NCI-H748 treated with DMSO at 0.1 percent for 48 hours (cell line): ENCODE results near the gene RAB9A.
"Not testable (repeated sequence)": the region's sequence is repeated elsewhere in the genome, so short reads cannot be mapped to it uniquely, and the experiment has no call there.

Experiments
- DNase-seq: peaks from one replicate; lab custom pipeline; 2025; lab: John Stamatoyannopoulos, UW

Gene RAB9A

DNA sequence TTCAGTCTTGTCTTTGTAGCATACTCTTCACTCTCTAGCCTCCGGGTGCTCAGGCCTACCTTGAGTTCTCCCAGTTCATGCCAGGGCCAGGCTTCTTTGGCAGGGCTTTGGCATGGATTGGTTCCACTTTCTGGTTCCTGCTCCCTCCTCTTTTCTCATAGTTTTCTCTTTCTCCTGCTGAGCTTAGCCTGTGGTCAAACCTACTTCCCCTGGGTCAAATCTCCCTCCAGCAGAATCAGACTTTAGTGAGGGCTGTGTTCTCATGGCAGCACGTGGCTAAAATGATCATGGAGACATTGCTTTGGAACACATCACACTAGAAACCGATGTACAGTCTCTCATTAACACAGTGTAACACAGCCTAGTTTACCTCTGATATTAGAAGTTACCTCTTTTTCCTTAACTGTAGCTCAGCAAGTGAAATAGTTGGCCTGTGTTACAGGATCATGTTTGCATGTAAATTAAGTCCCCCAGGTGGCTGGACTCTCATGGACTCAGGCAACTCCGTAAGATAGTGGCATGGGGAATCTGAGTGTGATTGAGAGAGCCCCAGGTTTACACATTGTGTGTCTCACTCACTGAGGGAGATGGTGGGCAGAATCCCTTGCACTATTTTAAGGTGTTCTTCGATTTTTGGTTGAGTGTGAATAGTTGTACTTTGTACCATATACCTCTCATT is 13.3 kb downstream of the RAB9A start:
- no peak for DNase-seq

DNA sequence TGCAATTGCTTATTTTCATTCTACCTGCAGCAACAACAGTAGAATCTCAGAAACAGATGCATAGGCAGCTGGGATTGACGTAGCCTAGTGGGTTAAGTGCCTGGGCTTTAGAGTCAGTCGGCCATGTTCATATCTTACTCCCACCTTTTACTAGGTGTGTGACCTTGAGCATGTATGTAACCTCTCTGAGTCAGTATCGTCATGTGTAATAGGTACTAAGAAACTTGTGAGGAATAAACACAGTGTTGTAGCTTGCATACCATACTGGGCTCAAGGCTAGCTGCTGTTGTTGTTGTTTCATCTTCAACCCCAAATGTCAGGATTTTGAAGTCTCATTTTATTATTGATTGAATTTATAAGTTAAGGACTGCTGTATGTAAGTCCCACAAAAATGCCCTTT is 14.2 kb downstream of the RAB9A start:
- DNase-seq = no peak

DNA sequence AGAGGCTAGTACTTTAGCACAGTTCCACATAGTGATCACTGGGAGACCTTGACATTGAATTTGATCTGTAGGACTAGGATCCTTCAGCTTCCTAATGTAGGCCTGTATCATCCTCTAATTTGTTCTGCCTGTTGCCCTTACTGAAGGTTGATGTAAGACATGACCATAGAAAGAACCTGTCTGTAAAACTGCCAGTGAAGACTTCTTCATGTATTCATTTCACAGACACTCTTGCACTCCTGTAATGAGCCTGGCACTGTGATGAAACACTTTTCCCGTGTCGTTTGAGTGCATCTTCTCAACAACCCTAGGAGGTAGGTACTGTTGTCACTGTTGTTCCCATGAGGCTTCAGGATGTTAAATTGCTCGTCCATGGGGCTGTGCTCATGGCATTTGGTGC is 14.7 kb downstream of the RAB9A start:
- no peak for DNase-seq

DNA sequence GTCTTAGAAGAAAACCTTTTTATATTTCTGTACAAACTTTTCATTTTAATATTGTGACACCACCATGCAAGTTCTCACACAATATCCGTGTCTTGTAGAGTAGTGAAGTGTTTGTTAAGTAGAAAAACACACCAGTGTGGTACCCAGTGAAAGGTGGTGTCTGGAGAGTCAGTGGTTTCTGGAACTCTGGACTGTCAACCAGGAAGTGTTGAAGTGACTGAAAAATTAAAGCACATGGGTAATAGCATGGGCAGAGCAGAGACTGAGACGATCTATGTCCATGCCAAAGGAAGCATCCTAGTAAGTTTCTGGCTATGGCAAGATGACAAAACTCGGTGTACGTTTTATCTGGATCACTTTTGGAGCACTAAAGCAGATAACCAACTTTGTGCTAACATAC is 22.2 kb downstream of the RAB9A start:
- no peak for DNase-seq

DNA sequence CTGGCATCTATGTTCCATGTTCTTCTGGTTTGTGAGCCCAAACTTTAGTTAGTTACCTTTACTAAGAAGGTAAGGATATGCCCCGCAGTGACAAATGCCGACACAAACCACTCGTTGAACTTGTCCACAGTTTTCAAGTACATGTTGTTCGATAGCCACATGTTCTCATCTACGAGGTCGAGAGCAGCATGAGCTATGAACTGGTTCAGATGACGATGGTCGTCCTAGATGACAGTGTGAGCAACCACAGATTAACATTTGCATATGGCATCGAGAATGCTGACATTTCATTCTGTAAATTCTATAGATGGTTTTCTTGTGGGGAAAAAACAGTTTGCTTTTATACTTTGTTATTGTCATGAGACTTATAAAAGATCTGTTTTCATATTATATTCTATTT is 27.5 kb downstream of the RAB9A start:
- DNase-seq = no peak

DNA sequence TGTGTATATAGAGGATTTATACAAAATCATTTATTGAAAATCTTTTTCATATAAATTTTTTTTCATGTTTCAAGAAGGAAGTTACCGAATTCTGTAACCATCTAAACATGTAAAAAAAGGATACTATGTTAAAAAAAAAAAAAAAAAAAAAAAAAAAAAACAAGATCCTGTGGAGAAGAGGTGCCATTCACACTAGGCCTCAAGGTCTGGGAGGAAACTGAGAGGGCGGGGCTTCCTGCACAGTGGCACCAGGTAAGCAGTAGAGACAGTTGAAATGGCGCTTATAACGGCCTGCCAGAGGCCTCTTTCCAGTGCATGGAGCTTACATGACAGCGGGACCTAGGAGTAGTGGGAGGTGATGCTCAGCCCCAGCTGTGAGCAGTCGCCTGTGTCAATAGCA is 28.0 kb downstream of the RAB9A start:
- DNase-seq = no peak

DNA sequence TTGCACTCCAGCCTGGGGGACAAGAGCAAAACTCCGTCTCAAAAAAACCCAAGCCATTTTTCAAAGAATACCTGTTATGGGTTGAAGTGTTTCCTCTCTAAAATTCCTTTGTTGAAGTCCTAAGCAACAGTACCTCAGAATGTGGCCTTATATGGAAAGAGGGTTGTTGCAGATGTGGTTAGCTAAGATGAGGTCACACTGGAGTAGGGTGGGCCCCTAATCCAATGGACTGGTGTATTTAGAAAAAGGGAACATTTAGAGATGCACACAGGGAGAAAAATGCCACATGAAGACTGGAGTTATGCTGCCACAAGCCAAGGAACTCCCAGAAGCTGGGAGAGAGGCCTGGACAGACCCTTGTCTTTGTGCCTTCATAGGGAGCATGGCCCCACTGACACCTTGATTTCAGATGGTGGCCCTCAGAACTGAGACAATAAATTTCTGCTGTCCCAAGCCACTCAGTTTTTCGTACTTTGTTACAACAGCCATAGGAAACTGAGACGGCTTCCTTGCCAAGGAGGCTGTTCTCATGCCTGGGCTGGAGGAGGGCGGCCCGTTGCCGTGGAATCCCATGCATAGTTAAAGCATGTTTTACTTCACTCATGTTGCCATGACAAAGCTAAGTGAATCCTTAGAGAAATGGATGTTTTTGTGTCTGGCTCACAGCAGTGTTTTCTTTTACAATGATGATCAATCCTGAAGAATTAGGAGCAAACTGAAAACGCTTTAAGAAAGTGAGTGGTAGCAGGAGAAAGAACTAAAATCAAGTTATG is 29.0 kb downstream of the RAB9A start:
- DNase-seq = no peak

DNA sequence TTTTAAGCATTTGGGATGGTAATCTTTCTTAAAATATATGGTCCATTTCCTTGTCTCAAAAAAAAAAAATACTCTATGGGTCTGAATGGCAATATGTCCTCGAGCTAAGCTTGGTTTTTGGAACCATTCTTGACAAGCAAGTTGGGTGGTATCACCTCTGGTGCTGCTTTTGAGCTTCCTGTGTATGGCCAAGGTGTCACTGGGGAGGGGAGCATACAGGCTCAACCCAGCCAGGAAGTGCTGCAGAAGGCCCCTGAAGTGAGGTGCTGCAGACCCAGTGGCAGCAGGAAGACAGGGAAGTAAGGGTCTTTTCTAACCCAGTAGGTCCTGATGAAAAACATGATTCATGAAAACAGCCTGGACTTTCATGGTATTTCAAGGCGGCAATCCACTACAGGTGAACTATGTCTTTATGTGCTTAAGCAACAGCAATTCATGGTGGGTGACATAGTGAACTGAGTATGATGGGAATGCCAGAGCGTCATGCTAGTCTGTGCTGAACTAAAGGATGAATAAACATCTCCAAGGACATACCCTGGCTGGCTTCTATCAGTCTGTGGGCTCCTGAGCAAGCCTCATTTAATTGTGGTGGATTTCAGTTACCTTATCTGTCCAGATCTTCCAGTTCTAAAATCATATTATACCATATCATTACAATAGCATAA is 30.4 kb downstream of the RAB9A start:
- DNase-seq = no peak

DNA sequence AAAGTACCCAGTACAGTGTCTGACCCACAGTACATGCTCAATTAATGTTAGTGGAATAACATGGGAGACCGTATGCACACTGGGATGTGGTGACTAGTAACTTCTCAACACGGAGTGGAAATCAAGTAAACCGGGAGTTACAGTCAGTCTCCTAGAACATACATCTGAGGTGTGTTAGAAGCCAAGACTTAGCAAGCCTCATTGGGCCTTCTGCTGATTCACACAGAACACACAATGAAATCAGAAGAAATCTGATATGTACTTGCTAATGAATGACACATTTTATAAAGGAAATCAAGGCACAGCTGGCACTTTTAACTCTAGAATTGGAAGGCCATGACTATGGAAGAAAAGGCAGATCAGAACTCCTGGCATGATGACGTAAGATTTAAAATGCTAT is 32.4 kb downstream of the RAB9A start:
- no peak for DNase-seq

DNA sequence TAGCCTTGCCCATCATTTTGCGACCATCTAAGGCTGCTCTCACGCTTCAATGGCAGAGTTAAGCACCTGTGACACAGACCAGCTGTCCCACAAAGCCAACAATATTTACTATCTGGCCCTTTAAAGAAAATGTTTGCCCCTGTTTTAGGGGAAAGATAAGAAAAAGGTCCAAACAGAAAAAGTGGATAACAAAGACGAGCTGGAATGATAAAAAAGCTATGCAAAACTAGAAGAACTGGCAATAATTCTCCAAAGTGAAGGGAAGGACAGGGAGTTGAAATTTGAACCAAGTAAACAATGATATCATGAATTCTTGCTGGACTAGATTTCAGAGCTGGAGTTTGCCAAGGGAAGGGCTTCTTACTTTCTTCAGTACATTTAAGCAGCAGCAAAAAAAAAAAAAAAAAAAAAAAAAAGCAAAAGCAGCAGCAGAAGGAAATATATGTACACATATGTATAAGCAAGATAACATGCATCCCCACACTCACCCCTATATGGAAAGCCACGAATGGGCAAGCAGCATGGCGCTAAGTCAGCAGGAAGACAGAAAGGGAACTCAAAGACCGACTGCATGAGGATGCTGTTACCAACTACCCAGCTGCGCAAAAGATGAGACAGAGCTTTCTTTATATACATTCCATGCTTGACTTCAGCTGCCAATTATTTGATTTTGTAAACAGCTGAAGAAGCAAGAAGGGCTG is 33.0 kb downstream of the RAB9A start:
- DNase-seq = no peak

DNA sequence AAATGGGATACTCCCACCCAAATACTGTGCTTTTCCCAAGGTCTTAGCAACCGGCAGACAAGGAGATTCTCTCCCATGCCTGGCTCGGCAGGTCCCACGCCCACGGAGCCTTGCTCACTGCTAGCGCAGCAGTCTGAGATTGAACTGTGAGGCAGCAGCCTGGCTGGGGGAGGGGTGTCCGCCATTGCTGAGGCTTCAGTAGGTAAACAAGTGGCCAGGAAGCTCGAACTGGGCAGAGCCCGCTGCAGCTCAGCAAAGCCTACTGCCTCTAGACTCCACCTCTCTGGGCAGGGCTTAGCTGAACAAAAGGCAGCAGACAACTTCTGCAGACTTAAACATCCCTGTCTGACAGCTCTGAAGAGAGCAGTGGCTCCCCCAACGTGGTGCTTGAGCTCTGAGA is 36.0 kb downstream of the RAB9A start:
- not testable (repeated sequence) for DNase-seq

DNA sequence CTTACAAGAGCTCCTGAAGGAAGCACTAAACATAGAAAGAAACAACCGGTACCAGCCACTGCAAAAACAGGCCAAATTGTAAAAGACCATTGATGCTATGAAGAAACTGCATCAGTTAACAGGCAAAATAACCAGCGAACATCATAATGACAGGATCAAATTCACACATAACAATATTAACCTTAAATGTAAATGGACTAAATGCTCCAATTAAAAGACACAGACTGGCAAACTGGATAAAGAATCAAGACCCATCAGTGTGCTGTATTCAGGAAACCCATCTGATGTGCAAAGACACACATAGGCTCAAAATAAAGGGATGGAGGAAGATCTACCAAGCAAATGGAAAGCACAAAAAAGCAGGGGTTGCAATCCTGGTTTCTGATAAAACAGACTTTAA is 37.7 kb downstream of the RAB9A start:
- DNase-seq = not testable (repeated sequence)

DNA sequence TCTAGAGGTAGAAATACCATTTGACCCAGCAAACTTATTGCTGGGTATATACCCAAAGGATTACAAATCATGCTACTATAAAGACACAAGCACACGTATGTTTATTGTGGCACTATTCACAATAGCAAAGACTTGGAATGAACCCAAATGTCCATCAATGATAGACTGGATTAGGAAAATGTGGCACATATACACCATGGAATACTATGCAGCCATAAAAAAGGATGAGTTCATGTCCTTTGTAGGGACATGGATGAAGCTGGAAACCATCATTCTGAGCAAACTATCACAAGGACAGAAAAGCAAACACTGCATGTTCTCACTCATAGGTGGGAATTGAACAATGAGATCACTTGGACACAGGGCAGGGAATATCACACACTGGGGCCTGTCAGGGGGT is 41.6 kb downstream of the RAB9A start:
- DNase-seq = not testable (repeated sequence)

DNA sequence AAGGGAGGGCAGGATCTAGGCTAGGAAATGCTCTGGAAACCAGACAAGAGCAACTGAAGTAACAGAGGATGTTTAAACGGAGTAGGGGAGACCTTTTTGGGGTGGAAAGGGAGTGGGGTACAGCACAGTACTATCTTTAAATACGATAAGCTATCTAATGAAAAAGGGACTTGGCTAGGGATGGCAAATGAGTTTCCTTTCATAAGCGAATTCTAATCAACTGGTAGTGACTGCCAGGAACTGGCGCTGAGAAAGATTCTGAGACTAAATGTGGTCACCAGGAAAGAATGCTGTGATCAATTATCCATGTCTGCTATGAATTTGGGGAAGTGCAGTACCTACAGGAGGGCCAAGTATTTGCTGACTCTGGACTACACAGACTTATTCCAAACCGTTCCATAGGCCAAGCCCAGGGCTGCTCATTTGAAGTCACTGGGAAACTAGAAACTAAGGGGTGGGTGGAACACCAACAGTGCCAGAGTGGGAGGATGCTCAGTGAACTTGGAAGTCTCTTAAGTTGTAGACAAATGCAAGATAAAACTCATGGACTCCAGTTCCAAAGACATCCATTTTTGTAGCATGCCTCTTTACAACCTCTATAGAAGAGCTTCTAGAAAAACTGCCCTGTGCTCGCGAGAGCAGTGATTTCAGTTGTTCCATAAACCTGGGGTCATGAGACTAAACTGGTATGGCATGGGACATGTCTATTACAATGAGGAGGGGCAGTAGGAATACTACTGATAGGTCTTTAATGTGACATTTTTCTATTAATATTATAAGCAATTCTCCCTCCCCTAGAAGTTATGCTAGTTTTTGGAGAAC is 43.5 kb downstream of the RAB9A start:
- no peak for DNase-seq

DNA sequence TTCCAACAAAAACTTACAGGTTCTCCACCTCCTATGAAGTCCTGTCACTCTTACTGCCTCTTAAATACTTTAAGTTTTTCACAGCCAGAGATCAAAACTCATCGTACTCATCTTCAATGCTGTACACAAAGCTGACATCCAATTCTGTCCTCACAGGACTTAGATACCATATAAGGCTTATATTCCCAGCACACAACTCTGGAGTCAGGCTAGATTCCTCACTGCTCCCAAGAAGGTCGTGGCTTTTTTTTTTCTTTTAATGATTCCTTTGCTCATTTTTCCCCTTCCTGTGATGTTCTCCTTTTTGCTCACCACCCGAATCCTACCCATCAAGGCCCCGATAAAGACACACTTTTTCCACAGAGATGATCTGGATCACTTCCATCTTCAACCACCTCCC is 44.6 kb downstream of the RAB9A start:
- DNase-seq = no peak

DNA sequence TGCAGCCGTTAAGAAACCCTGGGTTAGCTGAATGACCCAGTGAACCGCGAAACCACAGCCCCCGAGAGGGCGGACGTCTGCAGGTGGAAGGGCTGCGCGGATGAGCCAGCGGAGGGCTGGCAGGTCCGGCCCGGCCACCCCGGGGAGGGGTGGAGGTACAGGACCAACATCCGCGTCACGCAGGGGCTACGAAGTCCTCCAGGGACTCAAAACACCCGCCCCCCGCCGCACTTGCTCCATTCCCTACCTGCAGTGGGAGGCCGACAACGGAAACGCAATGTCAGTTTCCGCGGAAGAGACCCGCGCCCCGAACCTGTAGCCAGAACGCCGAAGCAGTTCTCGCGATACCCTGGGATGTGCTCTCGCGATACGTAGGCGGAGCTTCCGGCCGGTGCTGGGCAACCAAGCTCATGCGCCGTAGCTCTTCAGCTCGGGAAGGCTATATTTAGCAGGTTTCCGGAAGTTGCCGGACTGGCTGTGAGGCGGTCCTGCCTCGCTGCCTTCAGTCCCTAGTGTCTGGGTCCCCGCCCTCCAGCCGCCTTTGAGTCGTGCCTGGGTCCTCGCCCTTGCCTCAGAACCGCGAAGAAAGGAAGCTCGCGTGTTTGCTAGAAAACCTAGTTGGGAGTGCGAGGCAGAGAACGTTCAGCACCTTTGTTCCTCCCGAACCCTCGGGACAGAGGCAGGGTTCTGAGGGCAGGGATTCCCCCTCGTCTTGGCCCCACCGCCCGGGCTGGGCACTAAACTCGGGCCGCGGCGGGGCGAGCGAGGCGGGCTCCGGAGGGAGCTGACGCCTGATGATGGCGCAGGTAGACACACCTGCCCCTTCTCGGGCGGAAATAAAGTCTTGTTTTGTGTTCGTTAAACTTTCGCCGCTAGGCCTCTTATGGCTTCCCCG is 45.6 kb downstream of the RAB9A start, which contains the start of the genes OFD1 and TRAPPC2:
OFD1 (plus strand) TSS at position 471 of the 895 bp plus-strand sequence; CDS start at position 795, 324 bp downstream.
TRAPPC2 (minus strand) TSS at position 343 of the 895 bp plus-strand sequence. CDS start 14,657 bp downstream, outside the sequence.
- DNase-seq = peak; percentile 84

DNA sequence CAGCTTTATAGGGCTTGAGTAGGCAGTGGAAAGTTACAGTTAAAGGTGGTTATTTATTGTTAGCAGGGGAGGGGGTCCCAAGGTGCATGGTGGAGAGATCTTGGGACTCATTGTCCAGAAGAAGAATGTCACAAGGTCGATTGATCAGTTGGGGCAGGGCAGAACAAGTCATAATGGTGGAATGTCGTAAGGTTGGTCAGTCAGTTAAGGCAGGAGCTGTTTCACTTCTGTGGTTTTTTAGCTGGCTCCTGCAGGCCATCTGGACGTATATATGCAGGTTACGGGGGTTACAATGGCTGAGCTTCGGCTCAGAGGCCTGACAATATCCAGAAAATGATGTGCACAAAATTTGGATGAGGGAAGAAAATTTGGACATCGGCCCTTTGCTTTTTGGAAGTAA is 52.8 kb downstream of the RAB9A start:
- no peak for DNase-seq

DNA sequence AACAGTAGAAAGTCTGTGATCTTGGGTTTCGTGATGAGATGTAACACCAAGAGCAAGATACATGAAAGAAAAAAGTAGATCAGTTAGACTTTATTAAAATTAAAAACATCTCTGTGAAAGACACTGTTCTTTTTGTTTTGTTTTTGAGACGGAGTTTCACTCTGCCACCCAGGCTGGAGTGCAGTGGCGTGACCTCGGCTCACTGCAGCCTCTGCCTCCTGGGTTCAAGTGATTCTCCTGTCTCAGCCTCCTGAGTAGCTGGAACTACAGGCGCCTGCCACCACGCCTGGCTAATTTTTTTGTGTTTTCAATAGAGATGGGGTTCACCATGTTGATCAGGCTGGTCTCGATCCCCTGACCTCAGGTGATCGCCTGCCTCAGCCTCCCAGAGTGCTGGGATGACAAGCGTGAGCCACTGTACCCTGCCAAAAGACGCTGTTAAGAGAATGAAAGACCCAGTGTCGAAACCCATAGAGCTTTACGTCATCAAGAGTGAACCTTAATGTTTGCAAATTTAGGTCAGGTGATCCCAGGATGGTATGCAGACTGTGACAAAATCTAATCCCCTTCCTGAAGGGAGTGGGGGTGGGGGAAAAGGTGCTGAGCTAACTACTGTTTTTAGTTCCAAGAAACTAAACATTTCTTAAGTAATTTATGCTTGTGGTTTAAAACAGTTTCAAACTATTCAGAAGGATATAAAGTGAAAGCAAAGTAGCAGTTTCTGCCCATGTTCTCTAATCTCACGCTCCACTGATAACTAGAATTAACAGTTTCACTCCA is 53.7 kb downstream of the RAB9A start:
- DNase-seq = no peak

DNA sequence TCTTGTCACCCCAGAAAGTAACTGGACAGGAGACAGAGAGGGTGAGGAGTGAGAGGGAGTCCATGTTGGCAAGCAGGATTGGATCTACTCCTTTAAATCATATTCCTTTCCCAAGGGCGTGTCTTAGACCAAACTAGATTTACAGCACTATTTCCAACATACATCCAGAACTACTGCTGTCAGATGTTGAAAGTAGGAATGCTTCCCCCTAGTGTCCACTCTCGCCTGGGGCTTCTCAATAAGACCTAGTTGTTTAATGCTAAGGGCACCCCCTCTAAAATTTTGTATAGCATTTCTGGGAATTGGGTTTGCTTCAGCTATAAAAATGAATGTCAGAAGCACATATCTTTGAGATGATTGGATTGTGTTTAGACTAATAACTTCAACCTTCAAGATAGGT is 58.9 kb downstream of the RAB9A start:
- peak; percentile 10 for DNase-seq

DNA sequence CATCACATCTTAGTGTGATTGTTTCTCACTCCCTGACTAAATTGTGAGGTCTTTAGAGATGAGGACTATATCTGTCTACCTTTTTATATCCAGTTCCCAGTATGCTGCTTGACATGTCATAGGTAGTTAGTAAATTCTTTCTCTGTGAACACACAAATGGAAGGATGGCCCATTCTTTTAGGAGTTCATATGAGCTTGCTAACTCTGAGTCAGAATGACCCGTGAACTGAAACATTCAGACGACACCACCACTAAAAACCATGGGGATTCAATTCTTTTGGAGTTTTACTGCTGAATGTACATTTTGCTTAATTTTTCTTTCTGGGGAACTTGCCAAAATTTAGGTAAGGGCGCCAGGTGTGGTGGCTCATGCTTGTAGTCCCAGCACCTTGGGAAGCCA is 59.6 kb downstream of the RAB9A start:
- DNase-seq = no peak
